Endothelial cell of umbilical vein (primary cell): ENCODE results near the gene SUSD6. TPM values are rescaled to one million over a fixed set of nuclear protein-coding genes. Genes with fewer than 3 reads are reported as not detected.
"Not testable (repeated sequence)": the region's sequence is repeated elsewhere in the genome, so short reads cannot be mapped to it uniquely, and the experiment has no call there.

ENCODE experiments used
- BruUV-seq: library from RNA; stranded (reverse); fragments of 400-500 nt; replicated peaks from 2 replicates; lab custom pipeline; 2021; lab: Mats Ljungman, UMichigan
- CTCF ChIA-PET: fragments of 300-600, 350-600 bp; sonication (Branson Sonifier 250); formaldehyde crosslinking; loops from one replicate; lab custom pipeline; 2021; ENCODE audit warnings: antibody characterized with exemption, inconsistent platforms; lab: Charles Lee
- POLR2A ChIA-PET: fragments of 300-600, 350-600 bp; sonication (Branson Sonifier 250); formaldehyde crosslinking; loops from one replicate; lab custom pipeline; 2021; ENCODE audit warnings: antibody characterized with exemption, inconsistent platforms; lab: Charles Lee
- DNase-seq: peaks from one replicate; pipeline ENCODE4 v3.0.0-alpha.2; 2011; ENCODE audit warnings: low read depth, low spot score
- FAIRE-seq: peaks from 2 replicates; lab custom pipeline; 2011; peaks lifted over from hg19 to GRCh38; lab: Jason Lieb, UNC
- H2AFZ ChIP-seq: 2 replicates; pipeline ENCODE4 v1.6.0; 2012; ENCODE audit warnings: low read depth, low read length, control low read depth, inconsistent platforms
- H3K27ac ChIP-seq: 2 replicates; pipeline ENCODE4 v1.5.1; 2011; ENCODE audit warnings: low read depth, mild to moderate bottlenecking, control low read depth, low read length, moderate library complexity; ENCODE audit not compliant: insufficient read depth
- H3K27me3 ChIP-seq, 2 experiments: 2 replicates each; pipeline versions ENCODE4 v1.6.0 to v1.6.1; 2011; ENCODE audit warnings: low read length in 2 of 2, mixed read lengths in 1 of 2; ENCODE audit not compliant: control insufficient read depth in 2 of 2, insufficient read depth in 2 of 2
- H3K36me3 ChIP-seq, 2 experiments: 2 replicates in 1 of 2; 3 replicates in 1 of 2; pipeline ENCODE4 v1.5.1; 2011; ENCODE audit warnings: low read length in 2 of 2, mild to moderate bottlenecking in 1 of 2, moderate library complexity in 1 of 2; ENCODE audit not compliant: control insufficient read depth in 2 of 2, insufficient read depth in 2 of 2; ENCODE audit errors: extremely low read depth in 1 of 2
- H3K4me1 ChIP-seq: 3 replicates; pipeline ENCODE4 v1.5.1; 2011; ENCODE audit warnings: mild to moderate bottlenecking, low read length; ENCODE audit not compliant: control insufficient read depth, insufficient read depth; ENCODE audit errors: extremely low read depth
- H3K4me2 ChIP-seq: 2 replicates; pipeline ENCODE4 v1.6.1; 2011; ENCODE audit warnings: low read length, control low read depth, mixed read lengths; ENCODE audit not compliant: insufficient read depth
- H3K4me3 ChIP-seq, 3 experiments: fragments of 200-600 bp in 1 of 3; sonication (generic), shearing (Covaris generic) in 1 of 3; replicated peaks in 1 of 3; 2 replicates each; pipeline ENCODE4 v1.5.1; 2011 to 2016; ENCODE audit warnings: control low read depth in 3 of 3, low read length in 3 of 3, mild to moderate bottlenecking in 2 of 3, inconsistent platforms in 1 of 3, low read depth in 1 of 3, moderate library complexity in 1 of 3; ENCODE audit not compliant: insufficient read depth in 1 of 3
- H3K79me2 ChIP-seq: 2 replicates; pipeline ENCODE4 v1.6.0; 2012; ENCODE audit warnings: low read length, inconsistent platforms; ENCODE audit not compliant: control insufficient read depth, insufficient read depth
- H3K9ac ChIP-seq: replicated peaks from 2 replicates; pipeline ENCODE3; 2011; ENCODE audit warnings: low read length, control low read depth; ENCODE audit not compliant: insufficient read depth; ENCODE audit errors: extremely low read depth
- H3K9me1 ChIP-seq: replicated peaks from 3 replicates; pipeline ENCODE4 v1.6.0; 2011; ENCODE audit warnings: mild to moderate bottlenecking, low read length; ENCODE audit not compliant: control insufficient read depth, insufficient read depth; ENCODE audit errors: extremely low read depth
- H3K9me3 ChIP-seq: replicated peaks from 2 replicates; pipeline ENCODE4 v1.5.1; 2012; ENCODE audit warnings: low read length, inconsistent platforms; ENCODE audit not compliant: control insufficient read depth, insufficient read depth
- H4K20me1 ChIP-seq: replicated peaks from 2 replicates; pipeline ENCODE3; 2011; ENCODE audit warnings: mild to moderate bottlenecking, low read length; ENCODE audit not compliant: control insufficient read depth, insufficient read depth; ENCODE audit errors: extremely low read depth
- CTCF ChIP-seq, 2 donors: IDR thresholded peaks; 1 replicate in 1 of 2; 2 replicates in 1 of 2; pipeline ENCODE4 v1.5.1; 2011; ENCODE audit warnings: low read length in 2 of 2, mild to moderate bottlenecking in 2 of 2, moderate library complexity in 2 of 2, control low read depth in 1 of 2, inconsistent platforms in 1 of 2, low read depth in 1 of 2; ENCODE audit not compliant: insufficient read depth in 1 of 2; ENCODE audit errors: extremely low read depth in 1 of 2
- EZH2 ChIP-seq: IDR thresholded peaks from 2 replicates; pipeline ENCODE4 v1.6.1; 2012; ENCODE audit warnings: borderline replicate concordance, low read depth, mild to moderate bottlenecking, moderate library complexity, low read length, inconsistent platforms; ENCODE audit not compliant: severe bottlenecking
- FOS ChIP-seq: IDR thresholded peaks from 2 replicates; pipeline ENCODE4 v1.6.1; 2011; ENCODE audit warnings: mild to moderate bottlenecking, low read length, moderate library complexity, borderline replicate concordance; ENCODE audit not compliant: insufficient read depth
- GATA2 ChIP-seq: IDR thresholded peaks from 2 replicates; pipeline ENCODE4 v1.7.0; 2011; ENCODE audit warnings: low read depth, mild to moderate bottlenecking, moderate library complexity, mixed read lengths, low read length; ENCODE audit not compliant: insufficient read length, insufficient read depth
- JUN ChIP-seq: IDR thresholded peaks from 2 replicates; pipeline ENCODE4 v1.6.1; 2011; ENCODE audit warnings: borderline replicate concordance, low read depth; ENCODE audit not compliant: insufficient read length, insufficient read depth
- MAX ChIP-seq: IDR thresholded peaks from 2 replicates; pipeline ENCODE4 v1.6.1; 2011; ENCODE audit not compliant: insufficient read depth, insufficient read length
- MYC ChIP-seq: IDR thresholded peaks from one replicate; pipeline ENCODE4 v1.6.1; 2011; ENCODE audit warnings: mild to moderate bottlenecking, low read depth, low read length
- POLR2A ChIP-seq: IDR thresholded peaks from 2 replicates; pipeline ENCODE4 v1.6.1; 2012; ENCODE audit warnings: low read depth, mild to moderate bottlenecking, control low read depth, low read length
- POLR2AphosphoS5 ChIP-seq: IDR thresholded peaks from 2 replicates; pipeline ENCODE4 v1.6.1; 2012; ENCODE audit warnings: low read depth, mild to moderate bottlenecking, control low read depth, low read length, moderate library complexity; ENCODE audit not compliant: insufficient read depth
- dilution Hi-C: fragments of 300-500 bp; cut with MboI; formaldehyde crosslinking; loops from one replicate; pipeline ENCODE4 v1.15.0; 2019; ENCODE audit warnings: low sequenced_read_pairs; ENCODE audit not compliant: extremely low pct_ligation_motif_present
- intact Hi-C: fragments of 100-400 bp; cut with micrococcal nuclease; formaldehyde crosslinking; loops from one replicate; pipeline ENCODE4 v1.10.0; 2022
- polyA plus RNA-seq, 4 experiments: library from polyadenylated mRNA; depleted of rRNA in 3 of 4; stranded (reverse) in 3 of 4; unstranded in 1 of 4; fragments of >200 nt; gene quantifications; 2 replicates each; pipeline versions ENCODE4 v1.2.1 to v1.2.3, GENCODE V29; 2011 to 2012; ENCODE audit warnings: missing spikeins in 1 of 4
- total RNA-seq: library from RNA; stranded (reverse); gene quantifications from 2 replicates; pipeline ENCODE4 v1.2.3, GENCODE V29; 2021

Gene SUSD6
- total and polyA plus RNA-seq, 2 donors (not counting 3 experiments of a cell fraction or from before 2014, with no cell fraction given): 13.4 to 19.5 TPM

GRCh38 chr14:69647213-69647612, 35.8 kb downstream of the SUSD6 start:
- Histone ChIP-seq H3K27ac (no peak overlapping the region), H3K9ac (no peak overlapping the region), H3K9me3 (no peaks in the 10 kb centered on the region), H4K20me1 (peaks cover 3% of the 10 kb centered on the region), H3K4me1 (peaks cover 42% of the 10 kb centered on the region), H3K4me2 (no peak overlapping the region), H3K36me3 (no peaks in the 10 kb centered on the region), H3K79me2 (peaks cover 29% of the 10 kb centered on the region), H3K4me3 (no peak overlapping the region), H3K27me3 (no peaks in the 10 kb centered on the region), H2AFZ (no peak overlapping the region), H3K9me1 (no peaks in the 10 kb centered on the region)
- no peak for DNase-seq
- POLR2A ChIA-PET: no interaction called here
- intact Hi-C loops: no loop called here
- CTCF ChIA-PET: interaction anchor here (1.2 to 1.8 kb wide), 2 partner anchors 17 to 41 kb away, joined by 4 to 5 read pairs; no protein-coding TSS in a partner anchor
- dilution Hi-C loops: no loop called here
- FAIRE-seq: no peak
- TF ChIP-seq POLR2A (no peak), GATA2 (no peak), EZH2 (no peak), MYC (no peak), FOS (no peak), MAX (no peak), JUN (no peak), POLR2AphosphoS5 (no peak), CTCF (IDR thresholded peaks at IDR 0.05; ENCODE audit: extremely low read depth in 1 of 2, insufficient read depth in 1 of 2, low read depth in 1 of 2, low read length in 2 of 2) (no peak)
- BruUV-seq: no TSS peak

GRCh38 chr14:69647642-69648041, 36.2 kb downstream of the SUSD6 start:
- H3K4me3 ChIP-seq, H2AFZ ChIP-seq, H3K9ac ChIP-seq, dilution Hi-C loops, H3K36me3 ChIP-seq, H3K4me2 ChIP-seq, H3K27me3 ChIP-seq, FAIRE-seq, H3K9me1 ChIP-seq, BruUV-seq, DNase-seq, H3K9me3 ChIP-seq, POLR2A ChIA-PET, intact Hi-C loops, H4K20me1 ChIP-seq, H3K27ac ChIP-seq: not testable (repeated sequence)
- H3K4me1 ChIP-seq: peaks cover 42% of the 10 kb centered on the region
- CTCF ChIA-PET: interaction anchor here (0.9 to 1.8 kb wide), 7 partner anchors 12 to 83 kb away, joined by 3 to 5 read pairs (median 4); no protein-coding TSS in a partner anchor
- peaks cover 29% of the 10 kb centered on the region for H3K79me2 ChIP-seq
